Medulla oblongata (tissue), 1 donor: ENCODE results near the gene KIF1B.
"Not testable (repeated sequence)": the region's sequence is repeated elsewhere in the genome, so short reads cannot be mapped to it uniquely, and the experiment has no call there.

Experiments
- DNase-seq: peaks from one replicate; pipeline ENCODE4 v3.0.0-alpha.2; 2015; ENCODE audit errors: extremely low spot score

The KIF1B gene

DNA sequence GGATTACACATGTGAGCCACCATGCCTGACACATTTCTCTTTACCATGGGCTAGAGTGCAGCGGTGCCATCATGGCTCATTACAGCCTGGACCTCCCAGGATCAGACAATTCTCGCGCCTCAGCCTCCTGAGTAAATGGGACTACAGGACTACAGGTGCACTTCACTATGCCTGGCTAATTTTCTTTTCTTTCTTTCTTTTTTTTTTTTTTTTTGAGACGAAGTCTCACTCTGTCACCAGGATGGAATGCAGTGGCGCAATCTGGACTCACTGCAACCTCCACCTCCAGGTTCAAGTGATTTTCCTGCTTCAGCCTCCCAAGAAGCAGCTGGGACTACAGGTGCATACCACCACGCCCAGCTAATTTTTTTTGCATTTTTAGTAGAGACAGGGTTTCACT lies 14.8 kb upstream of the KIF1B start:
- DNase-seq = no peak

DNA sequence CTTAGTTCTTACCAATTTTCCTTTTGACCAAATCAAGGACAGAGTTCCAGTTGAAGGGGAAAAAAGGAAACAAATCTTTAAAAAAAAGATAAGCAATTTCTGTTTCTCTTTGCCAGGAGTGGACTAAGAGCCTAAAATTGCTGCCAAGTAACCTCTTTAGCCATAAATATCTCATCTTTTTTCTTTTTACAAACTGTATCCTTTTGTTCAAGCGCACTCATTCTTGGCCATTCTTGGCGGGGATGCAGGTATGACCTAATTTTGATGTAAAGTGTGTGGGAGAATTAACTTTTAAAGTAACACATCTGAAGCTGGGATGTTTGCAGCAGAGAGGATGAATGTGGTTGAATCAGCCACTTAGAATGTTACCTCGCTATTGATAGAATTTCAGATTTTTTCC lies 13.4 kb upstream of the KIF1B start:
- DNase-seq = no peak

DNA sequence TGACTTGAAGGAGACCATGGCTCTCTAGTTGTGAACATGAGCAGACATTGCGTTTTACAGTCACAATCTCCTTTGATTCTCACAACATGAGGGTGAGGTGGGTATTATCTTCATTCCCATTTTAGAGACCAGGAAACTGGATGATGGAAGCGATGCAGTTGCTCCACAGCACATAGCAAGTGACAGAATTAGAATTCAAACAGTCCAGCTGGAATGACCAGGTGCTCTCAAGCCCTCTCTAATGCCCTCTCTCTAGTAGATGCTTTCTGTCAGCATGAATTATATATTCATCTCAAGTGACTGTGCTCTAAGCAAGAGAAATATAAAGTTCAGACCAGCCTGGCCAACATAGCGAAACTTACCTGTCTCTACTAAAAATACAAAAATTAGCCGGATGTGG lies 9.8 kb upstream of the KIF1B start:
- no peak for DNase-seq

DNA sequence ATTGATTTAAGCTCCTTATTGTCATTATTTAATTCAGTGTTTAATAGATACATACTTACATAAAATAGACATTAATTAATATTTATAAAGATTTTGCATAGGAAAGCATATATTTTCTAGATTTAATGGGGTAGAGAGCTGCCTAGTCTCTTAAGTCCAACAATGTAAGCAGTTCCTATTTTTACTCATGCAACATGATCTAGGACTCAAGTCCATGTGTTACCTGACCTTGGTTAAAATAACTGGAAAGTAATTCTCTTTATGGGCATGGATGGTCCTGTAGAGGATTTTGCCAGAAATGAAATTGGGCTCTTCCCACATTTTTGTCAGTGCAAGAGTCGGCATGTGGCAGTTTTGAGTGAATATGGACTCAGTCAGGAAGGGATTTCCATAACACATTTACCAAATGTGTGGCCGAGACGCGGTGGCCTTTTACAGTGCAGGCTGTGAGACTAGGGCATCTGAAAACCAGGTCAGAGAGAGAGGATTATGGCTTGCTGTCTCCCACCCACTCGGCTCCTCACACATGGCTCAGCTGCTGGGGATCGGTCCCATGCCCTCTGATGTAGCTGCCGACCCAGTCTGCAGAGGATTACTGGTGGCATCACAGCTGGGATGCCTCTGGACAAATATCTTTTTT lies 6.2 kb upstream of the KIF1B start:
- no peak for DNase-seq

DNA sequence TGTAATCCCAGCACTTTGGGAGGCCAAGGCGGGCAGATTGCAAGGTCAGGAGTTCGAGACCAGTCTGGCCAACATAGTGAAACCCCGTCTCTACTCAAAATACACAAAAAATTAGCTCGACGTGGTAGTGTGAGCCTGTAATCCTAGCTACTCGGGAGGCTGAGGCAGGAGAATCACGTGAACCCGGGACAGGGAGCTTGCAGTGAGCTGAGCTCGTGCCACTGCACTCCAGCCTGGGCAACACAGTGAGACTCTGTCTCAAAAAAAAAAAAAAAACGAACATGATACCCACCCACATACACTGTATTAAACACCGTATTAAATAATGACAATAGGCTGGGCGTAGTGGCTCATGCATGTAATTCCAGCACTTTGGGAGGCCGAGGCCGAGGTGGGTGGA lies 5.2 kb upstream of the KIF1B start:
- not testable (repeated sequence) for DNase-seq

DNA sequence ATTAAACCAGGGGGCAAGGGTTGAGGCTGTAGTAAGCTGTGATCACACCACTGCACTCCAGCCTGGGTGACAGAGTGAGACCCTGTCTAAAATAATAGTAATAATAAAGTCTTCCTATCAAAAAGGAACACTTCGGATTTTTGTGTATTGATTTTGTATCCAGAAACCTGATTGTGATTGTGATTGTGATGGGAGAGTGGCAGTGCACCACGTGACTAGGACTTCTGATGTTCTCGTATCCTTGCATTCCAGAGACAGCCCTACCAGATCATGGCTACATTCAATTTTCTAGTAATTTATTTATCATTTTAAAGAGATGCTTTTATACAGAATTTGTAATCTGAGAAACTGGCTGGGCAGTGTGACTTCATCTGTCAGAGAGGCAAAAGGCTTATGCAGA lies 2.6 kb upstream of the KIF1B start:
- DNase-seq = no peak

DNA sequence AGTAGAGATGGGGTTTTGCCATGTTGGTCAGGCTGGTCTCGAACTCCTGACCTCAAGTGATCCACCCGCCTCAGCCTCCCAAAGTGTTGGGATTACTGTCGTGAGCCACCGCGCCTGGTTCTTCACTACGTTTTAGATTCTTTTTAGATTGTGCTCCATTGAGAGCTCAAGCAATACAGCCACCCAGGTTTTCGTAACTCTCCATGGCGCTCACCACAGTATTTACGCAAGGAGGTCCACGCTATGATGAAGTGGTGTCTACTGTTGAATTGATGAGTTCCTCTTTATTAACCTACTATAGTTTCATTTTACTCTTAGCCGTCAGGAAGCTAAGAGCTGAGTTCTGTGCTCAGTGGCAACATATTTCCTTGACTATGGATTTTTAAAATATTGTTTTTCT lies 1.8 kb upstream of the KIF1B start:
- DNase-seq = no peak

DNA sequence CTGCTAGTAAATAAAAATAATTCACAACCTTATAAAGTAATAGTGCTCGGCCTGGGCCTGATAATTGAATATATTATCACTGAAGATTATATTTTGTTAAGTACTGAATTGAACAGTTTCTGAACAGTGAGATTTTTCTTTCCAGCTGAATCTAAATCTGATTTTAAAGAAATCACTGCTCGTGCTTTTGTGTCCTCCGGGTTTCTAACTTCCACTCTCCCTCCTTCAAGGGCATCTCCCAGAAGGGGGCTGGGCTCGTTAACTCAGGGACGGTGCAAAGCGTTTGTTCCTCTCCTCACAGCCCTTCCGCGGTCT lies 823 bp upstream of the KIF1B start:
- no peak for DNase-seq

DNA sequence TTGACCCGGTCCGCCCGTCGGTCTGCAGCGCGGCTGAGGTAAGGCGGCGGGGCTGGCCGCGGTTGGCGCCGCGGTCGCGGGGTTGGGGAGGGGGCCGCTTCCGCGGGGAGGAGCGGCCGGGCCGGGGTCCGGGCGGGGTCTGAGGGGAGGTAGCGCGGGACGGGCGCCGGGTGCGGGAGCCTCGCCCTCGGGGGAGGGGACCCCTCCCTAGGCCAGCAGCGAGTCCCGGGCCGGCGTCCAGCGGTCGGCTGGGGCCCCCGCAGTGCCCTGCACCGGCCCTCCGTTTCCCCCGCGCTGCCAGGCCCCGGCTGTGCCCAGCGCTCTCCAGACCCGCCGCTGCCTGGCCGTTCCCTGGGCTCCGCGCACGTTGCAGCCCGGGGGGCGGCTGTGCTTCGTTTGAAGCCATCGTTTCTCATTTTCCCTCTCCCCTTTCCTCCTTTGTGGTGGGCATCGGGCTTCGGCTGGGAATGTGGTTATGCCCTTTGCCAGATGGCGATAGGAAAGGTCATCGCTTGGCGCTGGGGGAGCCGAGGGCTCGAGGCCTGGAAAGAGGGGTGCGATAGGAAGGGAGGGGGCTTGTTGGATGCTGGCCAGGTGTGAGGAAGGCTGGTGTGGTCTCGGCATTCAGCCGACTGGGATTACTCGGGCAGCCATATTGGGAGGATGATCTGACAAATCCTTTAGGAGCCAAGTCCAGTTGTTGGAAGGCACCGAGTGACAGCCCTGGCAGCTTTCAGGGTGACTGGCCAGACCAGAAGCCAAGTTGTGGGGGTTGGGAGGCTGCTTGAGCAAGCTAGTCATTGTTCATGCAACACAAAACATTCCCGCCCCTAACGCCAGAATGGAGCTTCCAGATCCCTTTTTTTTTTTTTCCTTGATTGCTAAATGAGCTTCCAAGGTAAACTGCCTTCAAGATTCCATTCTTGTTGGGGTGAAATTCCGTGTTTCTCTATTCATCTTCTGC lies 753 bp downstream of the KIF1B start:
- DNase-seq = peak; percentile 96

DNA sequence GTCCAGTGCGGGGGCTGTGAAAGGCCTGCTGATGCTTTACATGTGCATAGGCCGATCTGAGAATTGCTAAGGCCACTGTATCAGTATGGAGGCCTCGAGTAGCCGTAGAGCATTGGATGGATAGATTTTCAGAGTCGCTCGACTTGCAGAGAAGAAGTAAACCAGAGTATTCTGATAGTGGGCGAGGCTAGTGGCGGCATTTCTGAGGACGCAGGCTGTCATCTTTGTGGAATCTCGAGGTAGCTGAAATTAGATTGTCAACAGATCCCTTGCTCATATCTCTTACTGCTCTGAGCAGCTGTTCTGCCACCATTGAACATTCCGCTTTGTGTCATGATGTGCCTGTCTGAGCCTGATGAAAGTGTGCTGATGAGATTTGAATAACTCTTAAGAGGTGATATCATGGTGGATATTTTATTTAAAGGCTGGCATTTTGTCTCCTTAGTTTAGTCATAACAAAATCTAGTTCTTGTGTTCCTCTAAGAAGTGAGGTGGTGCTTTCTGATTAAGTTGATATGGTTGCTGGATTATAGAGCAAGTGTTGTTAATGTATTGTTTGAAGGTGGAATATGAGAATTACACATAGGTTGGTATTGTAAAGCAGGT lies 1.5 kb downstream of the KIF1B start:
- DNase-seq = no peak

DNA sequence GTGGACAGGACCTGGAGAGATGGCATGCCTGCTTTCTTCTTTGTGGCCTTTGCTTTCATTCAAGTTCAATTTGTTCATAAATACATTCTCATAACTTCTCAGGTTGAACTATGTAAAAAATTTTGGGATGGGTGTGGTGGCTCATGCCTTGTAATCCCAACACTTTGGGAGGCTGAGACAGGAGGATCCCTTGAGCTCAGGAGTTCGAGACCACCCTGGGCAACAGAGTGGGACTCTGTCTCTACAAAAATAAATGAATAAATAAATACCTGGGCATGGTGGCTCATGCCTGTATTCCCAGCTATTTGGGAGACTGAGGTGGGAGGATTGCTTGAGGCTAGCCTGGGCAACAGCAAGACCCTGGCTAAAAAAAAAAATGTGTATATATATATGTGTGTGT lies 2.1 kb downstream of the KIF1B start:
- no peak for DNase-seq

DNA sequence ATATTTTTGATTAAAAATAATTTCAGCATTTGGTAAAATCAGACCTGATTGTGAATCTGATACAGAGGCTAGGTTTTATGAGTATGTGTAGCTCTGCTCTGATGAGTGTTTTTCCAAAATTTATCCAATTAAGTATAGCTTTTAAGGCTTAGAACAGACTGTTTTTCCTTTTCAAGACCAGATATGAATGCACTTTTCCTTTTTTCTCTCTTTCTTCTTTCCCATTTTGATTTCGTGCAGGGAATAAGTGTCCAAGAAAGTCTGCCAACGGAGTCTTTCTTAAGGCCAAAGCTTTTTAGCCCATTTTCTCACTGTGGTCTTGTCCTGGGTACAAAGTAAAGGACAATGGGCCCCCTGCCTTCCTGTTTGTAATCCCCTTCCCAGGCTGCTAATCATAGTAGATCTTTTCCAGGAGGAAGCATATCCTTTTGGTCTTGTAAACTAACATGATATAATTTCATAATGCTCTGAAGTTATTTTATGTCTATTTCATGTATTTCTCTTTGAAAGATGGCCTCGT lies 2.9 kb downstream of the KIF1B start:
- DNase-seq = no peak

DNA sequence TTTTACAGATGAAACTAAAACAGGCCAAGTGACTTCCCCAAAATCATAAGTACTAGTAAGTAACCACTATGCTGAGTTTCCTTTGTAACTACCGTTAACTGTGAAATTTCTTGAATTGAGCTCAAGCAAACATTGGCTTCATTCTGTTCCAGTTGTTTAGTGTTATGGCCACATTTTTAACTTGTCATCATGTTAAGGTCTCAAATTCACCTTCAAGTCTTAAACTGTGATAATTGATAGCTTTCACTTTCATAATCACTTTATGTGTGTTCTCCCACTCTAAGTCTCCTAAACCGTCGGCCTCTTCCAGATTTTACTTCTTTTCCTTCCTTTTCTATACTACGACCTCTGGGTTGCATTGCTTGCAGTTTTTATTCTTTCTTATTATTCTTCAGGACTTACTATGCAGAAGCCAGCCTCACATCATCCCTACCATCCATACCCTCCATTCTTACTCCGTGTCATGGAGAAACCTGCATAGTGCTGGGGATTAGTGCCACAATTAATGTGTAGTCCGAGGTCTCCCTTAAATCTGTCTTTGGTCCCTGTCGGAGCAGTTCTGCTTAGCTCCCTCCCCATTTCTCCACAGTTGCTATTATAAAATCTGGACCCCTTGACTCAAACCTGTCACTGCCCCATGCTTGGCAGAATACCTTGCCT lies 5.8 kb downstream of the KIF1B start:
- DNase-seq = no peak

DNA sequence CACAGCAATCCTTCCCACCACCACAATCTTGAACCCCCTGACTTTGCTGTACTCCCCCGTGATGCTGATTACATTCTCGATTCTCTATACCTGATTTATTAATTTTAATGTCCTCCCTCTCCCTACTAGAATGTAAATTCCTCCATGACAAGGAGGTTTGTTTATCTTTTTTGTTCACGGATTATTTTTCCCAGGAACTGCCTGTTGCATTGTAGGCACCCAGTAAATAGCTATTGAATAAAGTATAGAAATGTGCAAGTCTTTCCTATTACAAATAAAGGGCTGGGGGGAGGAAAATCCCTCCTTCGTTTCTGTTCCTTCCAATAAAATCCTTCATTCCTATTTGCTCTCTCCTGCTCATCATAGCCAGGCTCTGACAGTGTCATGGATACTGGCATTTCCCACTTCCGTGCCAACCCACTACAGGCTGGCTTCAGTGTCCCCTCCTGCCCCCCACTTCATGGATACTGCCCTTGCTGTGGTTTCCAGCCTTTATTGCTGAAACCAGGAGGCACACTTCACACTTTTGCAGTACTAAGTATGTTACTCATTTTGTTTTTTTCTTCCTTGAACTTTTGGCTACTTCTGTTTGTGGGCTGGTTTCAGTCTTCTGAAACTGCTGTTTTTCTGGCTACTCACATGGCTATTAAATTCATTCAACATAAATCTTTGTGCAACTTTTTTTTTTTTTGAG lies 7.5 kb downstream of the KIF1B start:
- DNase-seq = peak; percentile 55

DNA sequence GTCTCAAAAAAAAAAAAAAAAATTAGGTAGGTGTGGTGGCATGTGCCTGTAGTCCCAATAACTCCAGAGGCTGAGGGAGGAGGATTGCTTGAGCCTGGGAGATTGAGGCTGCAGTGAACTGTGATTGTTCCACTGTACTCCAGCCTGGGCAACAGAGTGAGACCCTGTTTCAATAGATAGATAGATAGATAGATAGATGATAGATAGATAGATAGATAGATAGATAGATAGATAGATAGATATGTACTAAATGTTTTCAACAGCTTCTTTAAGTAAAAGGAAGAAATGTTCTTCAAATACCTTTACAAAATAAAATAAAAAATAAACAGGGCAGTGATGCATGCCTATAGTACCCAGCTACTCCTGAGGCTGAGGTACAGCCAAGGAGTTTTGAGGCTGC lies 9.8 kb downstream of the KIF1B start:
- no peak for DNase-seq

DNA sequence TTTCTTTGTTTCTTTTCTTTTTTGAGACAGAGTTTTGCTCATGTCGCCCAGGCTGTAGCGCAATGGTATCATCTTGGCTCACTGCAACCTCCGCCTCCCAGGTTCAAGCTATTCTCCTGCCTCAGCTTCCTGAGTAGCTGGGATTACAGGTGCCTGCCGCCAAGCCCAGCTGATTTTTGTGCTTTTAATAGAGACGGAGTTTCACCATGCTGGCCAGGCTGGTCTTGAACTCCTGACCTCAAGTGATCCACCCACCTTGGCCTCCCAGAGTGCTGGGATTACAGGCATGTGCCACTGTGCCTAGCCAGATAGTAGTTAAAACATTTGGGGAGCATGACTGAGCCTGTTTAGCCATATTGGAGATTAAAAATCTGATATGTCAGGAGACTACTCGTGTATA lies 10.3 kb downstream of the KIF1B start:
- DNase-seq = not testable (repeated sequence)

DNA sequence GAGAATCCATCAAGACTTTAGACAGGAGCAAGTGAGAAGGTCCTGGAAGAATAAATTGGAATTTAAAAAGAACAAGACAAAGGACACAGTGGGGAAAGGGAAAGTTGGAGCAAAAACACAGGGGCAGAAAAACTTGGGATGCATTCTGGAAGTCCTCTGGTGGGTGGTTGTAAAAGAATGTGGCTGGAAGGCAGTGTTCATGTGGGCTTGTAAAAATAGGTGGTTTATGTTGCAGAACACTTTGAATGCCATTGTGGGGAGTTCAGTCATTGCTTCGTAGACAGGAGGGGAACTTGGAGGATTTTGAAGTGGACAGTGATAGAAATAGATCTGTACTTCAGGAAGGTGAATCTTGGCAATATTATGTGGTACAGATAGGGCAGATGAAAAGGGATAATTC lies 15.2 kb downstream of the KIF1B start:
- no peak for DNase-seq

DNA sequence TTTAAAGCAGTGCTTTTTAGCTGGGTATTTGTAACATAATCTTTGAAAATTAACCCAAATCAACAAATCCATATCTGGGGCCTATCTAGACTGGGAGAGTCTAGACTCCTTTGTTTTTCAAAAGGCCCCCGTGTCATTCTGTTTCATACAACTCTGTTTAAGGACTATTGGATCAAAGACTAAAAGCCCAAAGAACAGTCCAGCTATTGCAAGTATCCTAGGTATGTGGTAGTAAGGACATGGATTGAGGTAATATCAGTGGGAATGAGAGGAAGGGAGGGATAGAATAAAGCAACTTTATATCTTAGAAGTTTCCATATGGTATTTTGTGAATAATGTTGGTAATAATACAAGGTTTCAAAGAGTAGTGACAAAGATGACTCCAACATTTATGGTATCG lies 18.2 kb downstream of the KIF1B start:
- no peak for DNase-seq

DNA sequence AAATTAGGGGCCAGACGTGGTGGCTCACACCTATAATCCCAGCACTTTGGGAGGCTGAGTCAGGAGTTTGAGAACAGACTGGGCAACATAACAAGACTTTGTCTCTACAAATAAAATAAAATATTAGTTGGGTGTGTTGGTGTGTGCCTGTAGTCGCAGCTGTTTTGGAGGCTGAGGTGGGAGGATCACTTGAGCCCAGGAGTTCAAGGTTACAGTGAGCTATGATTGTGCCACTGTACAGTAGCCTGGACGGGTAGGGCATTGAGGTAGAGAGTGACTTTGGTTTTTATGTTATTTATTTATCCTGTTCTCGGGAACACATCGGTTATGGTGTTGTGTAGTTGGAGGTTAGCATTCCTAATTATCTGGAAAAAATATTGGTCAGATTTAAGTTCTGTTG lies 19.5 kb downstream of the KIF1B start:
- no peak for DNase-seq

DNA sequence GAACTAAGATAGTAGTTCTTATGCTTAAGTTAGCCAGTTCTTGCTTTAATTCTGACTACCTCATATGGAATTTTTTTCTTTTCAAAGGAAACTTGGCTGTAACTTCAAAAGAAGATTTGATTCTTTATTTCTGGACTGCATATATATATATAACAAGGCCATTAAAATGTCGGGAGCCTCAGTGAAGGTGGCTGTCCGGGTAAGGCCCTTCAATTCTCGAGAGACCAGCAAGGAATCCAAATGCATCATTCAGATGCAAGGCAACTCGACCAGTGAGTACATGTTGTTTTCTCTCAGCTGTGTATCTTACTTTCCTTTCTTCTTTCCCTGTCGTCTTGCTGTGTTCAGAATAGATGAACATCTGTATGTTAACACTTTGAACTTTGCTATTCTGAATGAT lies 21.8 kb downstream of the KIF1B start:
- no peak for DNase-seq

DNA sequence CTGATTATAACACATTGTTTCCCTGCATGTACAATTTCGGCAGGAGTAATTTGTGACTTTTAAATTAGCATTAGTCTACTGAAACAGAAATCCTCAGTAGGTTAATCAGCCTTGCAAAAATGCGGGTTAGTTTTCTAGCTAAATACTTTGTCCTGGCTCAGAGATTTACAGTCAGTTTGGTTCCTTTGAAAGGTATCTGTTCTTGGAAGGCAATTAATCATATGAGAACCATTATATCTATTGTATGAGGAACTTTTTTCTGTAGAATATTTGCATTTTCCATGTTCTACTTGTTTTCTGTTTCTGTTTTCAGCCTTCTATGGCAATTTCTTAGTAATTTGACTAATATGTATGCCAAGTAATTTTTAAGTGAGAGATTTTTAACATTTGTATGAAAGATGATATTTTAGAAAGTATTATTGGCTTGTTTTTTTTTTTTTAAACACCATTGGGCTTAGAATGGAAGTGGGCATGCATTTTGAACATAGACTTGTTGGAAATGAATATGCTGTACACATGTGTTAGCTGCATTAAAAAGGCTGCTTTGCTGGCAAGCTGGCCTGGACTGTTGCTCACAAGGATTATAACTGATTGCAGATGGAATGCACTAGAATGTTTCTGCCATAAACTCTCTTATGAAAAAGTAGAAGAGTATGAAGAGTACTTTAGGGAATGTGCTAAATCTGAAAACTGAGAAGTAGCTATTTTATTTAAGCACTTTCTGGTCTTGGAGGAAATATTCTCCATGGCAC lies 26.2 kb downstream of the KIF1B start:
- no peak for DNase-seq
